IMR-90 (cell line): ENCODE measurements around the gene SRD5A1. TPM values are rescaled to one million over a fixed set of nuclear protein-coding genes. Genes with fewer than 3 reads are reported as not detected.
A peak's percentile ranks its signal among the peaks of the same experiment; 100 is the strongest.

Experiments used
- ATAC-seq: fragments of 200-7000 bp; cut with Tn5 transposase; 2 replicates; pipeline ENCODE4 v1.9.1; 2020; ENCODE audit warnings: low read depth, mild to moderate bottlenecking, moderate library complexity
- BruUV-seq: library from RNA; stranded (reverse); fragments of 400-500 nt; replicated peaks from 2 replicates; lab custom pipeline; 2021; lab: Mats Ljungman, UMichigan
- CTCF ChIA-PET: fragments of 300-600 bp; formaldehyde crosslinking; extraction: SDS; loops from one replicate; lab custom pipeline; 2021; ENCODE audit warnings: antibody characterized with exemption; lab: Yijun Ruan, JAX
- POLR2A ChIA-PET: fragments of 300-600 bp; sonication (Branson Sonifier 250); formaldehyde crosslinking; loops from one replicate; lab custom pipeline; 2022; ENCODE audit warnings: antibody characterized with exemption; ENCODE audit not compliant: unreplicated experiment; lab: Charles Lee
- DNase-seq: peaks from one replicate; pipeline ENCODE4 v3.0.0; 2013
- H2AFZ ChIP-seq: replicated peaks from 2 replicates; pipeline ENCODE3; 2013; ENCODE audit warnings: low read length, mild to moderate bottlenecking; ENCODE audit not compliant: poor library complexity
- H2AK5ac ChIP-seq: 2 replicates; pipeline ENCODE4 v1.6.1; 2013; ENCODE audit warnings: low read depth, low read length, inconsistent platforms
- H2AK9ac ChIP-seq: replicated peaks from 2 replicates; pipeline ENCODE3; 2013; ENCODE audit warnings: mild to moderate bottlenecking, low read depth, low read length, moderate library complexity; ENCODE audit not compliant: poor library complexity
- H2BK120ac ChIP-seq: 2 replicates; pipeline ENCODE4 v1.6.1; 2013; ENCODE audit warnings: low read depth, low read length, inconsistent platforms
- H2BK15ac ChIP-seq: 3 replicates; pipeline ENCODE4 v1.6.1; 2013; ENCODE audit warnings: low read depth, low read length, inconsistent platforms
- H2BK20ac ChIP-seq: 2 replicates; pipeline ENCODE4 v1.6.1; 2013; ENCODE audit warnings: low read depth, mild to moderate bottlenecking, inconsistent platforms, low read length, moderate library complexity
- H2BK5ac ChIP-seq: 2 replicates; pipeline ENCODE4 v1.6.1; 2013; ENCODE audit warnings: mild to moderate bottlenecking, low read depth, low read length, inconsistent platforms; ENCODE audit not compliant: poor library complexity, severe bottlenecking
- H3K14ac ChIP-seq: replicated peaks from 2 replicates; pipeline ENCODE4 v1.6.1; 2013; ENCODE audit warnings: low read depth, low read length, inconsistent platforms
- H3K18ac ChIP-seq: 2 replicates; pipeline ENCODE4 v1.6.1; 2013; ENCODE audit warnings: low read depth, low read length, control low read depth
- H3K23ac ChIP-seq: 2 replicates; pipeline ENCODE4 v1.6.1; 2013; ENCODE audit warnings: low read depth, low read length, inconsistent platforms
- H3K27ac ChIP-seq: 2 replicates; pipeline ENCODE4 v1.5.1; 2013; ENCODE audit warnings: mild to moderate bottlenecking, control low read depth, low read length; ENCODE audit not compliant: insufficient read depth
- H3K27me3 ChIP-seq: 2 replicates; pipeline ENCODE4 v1.6.1; 2013; ENCODE audit warnings: low read length; ENCODE audit not compliant: control insufficient read depth, insufficient read depth
- H3K36me3 ChIP-seq: 2 replicates; pipeline ENCODE4 v1.6.1; 2013; ENCODE audit warnings: low read length, mixed read lengths; ENCODE audit not compliant: control insufficient read depth, insufficient read depth
- H3K4ac ChIP-seq: 2 replicates; pipeline ENCODE4 v1.6.1; 2013; ENCODE audit warnings: low read depth, low read length, inconsistent platforms
- H3K4me1 ChIP-seq: 2 replicates; pipeline ENCODE4 v1.6.1; 2013; ENCODE audit warnings: low read length, mixed read lengths; ENCODE audit not compliant: control insufficient read depth, insufficient read depth
- H3K4me2 ChIP-seq: 2 replicates; pipeline ENCODE4 v1.6.1; 2013; ENCODE audit warnings: low read depth, mild to moderate bottlenecking, control low read depth, low read length, moderate library complexity
- H3K4me3 ChIP-seq: 2 replicates; pipeline ENCODE4 v1.5.1; 2013; ENCODE audit warnings: low read depth, mild to moderate bottlenecking, control low read depth, low read length, moderate library complexity; ENCODE audit not compliant: insufficient read depth
- H3K56ac ChIP-seq: 2 replicates; pipeline ENCODE4 v1.6.1; 2013; ENCODE audit warnings: low read length, inconsistent platforms; ENCODE audit not compliant: insufficient read depth; ENCODE audit errors: extremely low read depth
- H3K79me1 ChIP-seq, 2 experiments: 2 replicates each; pipeline ENCODE4 v1.6.1; 2013; ENCODE audit warnings: low read length in 2 of 2, inconsistent platforms in 1 of 2, low read depth in 1 of 2
- H3K9ac ChIP-seq: 2 replicates; pipeline ENCODE4 v1.6.1; 2013; ENCODE audit warnings: low read depth, low read length, control low read depth
- H3K9me1 ChIP-seq: 2 replicates; pipeline ENCODE4 v1.6.1; 2013; ENCODE audit warnings: low read length, inconsistent platforms; ENCODE audit not compliant: insufficient read depth
- H3K9me3 ChIP-seq: 2 replicates; pipeline ENCODE4 v1.6.1; 2013; ENCODE audit warnings: low read length; ENCODE audit not compliant: control insufficient read depth, insufficient read depth
- H4K20me1 ChIP-seq: 2 replicates; pipeline ENCODE4 v1.6.1; 2013; ENCODE audit warnings: low read length, inconsistent platforms; ENCODE audit not compliant: insufficient read depth
- H4K5ac ChIP-seq: 2 replicates; pipeline ENCODE4 v1.6.1; 2013; ENCODE audit warnings: mild to moderate bottlenecking, low read depth, low read length, control low read depth
- H4K8ac ChIP-seq, 2 experiments: 2 replicates each; pipeline ENCODE4 v1.6.1; 2013; ENCODE audit warnings: low read depth in 2 of 2, low read length in 2 of 2, control low read depth in 1 of 2, inconsistent platforms in 1 of 2
- H4K91ac ChIP-seq: 2 replicates; pipeline ENCODE4 v1.6.1; 2013; ENCODE audit warnings: low read depth, low read length, inconsistent platforms; ENCODE audit not compliant: insufficient read depth
- BHLHE40 ChIP-seq: fragments of 150-350 bp; IDR thresholded peaks from 2 replicates; pipeline ENCODE4 v1.6.1; 2016; ENCODE audit warnings: mild to moderate bottlenecking, low read depth, low read length
- CEBPB ChIP-seq: IDR thresholded peaks from 2 replicates; pipeline ENCODE4 v1.6.1; 2012; ENCODE audit warnings: low read depth, low read length, improper control_type of control experiment
- CHD1 ChIP-seq: IDR thresholded peaks from 2 replicates; pipeline ENCODE4 v1.6.1; 2012; ENCODE audit warnings: low read depth, low read length, improper control_type of control experiment
- FOS ChIP-seq: fragments of 150-350 bp; IDR thresholded peaks from 2 replicates; pipeline ENCODE4 v1.6.1; 2016; ENCODE audit warnings: low read depth, low read length
- MAFK ChIP-seq: IDR thresholded peaks from 2 replicates; pipeline ENCODE4 v1.6.1; 2012; ENCODE audit warnings: low read depth, low read length, improper control_type of control experiment
- MAZ ChIP-seq: IDR thresholded peaks from 2 replicates; pipeline ENCODE4 v1.6.1; 2012; ENCODE audit warnings: low read depth, mild to moderate bottlenecking, low read length, improper control_type of control experiment, moderate library complexity, borderline replicate concordance
- MXI1 ChIP-seq: IDR thresholded peaks from 2 replicates; pipeline ENCODE4 v1.6.1; 2012; ENCODE audit warnings: low read depth, mild to moderate bottlenecking, low read length, moderate library complexity, borderline replicate concordance
- NFE2L2 ChIP-seq: fragments of 150-350 bp; IDR thresholded peaks from 2 replicates; pipeline ENCODE4 v1.6.1; 2016; ENCODE audit warnings: low read depth, mild to moderate bottlenecking, low read length
- POLR2A ChIP-seq: IDR thresholded peaks from 2 replicates; pipeline ENCODE4 v1.6.1; 2012; ENCODE audit warnings: mild to moderate bottlenecking, low read depth, low read length
- RAD21 ChIP-seq: IDR thresholded peaks from 2 replicates; pipeline ENCODE4 v1.6.1; 2012; ENCODE audit warnings: low read length, improper control_type of control experiment
- RCOR1 ChIP-seq: IDR thresholded peaks from 2 replicates; pipeline ENCODE4 v1.6.1; 2012; ENCODE audit warnings: mild to moderate bottlenecking, low read length, improper control_type of control experiment; ENCODE audit not compliant: insufficient replicate concordance
- RFX5 ChIP-seq: IDR thresholded peaks from 2 replicates; pipeline ENCODE4 v1.8.0; 2012; ENCODE audit warnings: low read depth, mild to moderate bottlenecking, low read length, moderate library complexity
- SMC3 ChIP-seq: fragments of 150-350 bp; IDR thresholded peaks from 2 replicates; pipeline ENCODE4 v1.6.1; 2016; ENCODE audit warnings: low read depth, mild to moderate bottlenecking, antibody characterized with exemption, low read length, moderate library complexity
- WGBS, 2 experiments: methylation state at CpG; one replicate each; pipeline versions ENCODE4 v1.1.5 to v1.1.7; 2013; ENCODE audit warnings: missing lambda C conversion rate in 2 of 2; ENCODE audit not compliant: insufficient read length in 1 of 2; ENCODE audit errors: extremely low coverage in 2 of 2; 5-methylcytosine and 5-hydroxymethylcytosine counted together
- dilution Hi-C: fragments of 300-500 bp; cut with HindIII; formaldehyde crosslinking; loops from one replicate; pipeline ENCODE4 v1.14.3; 2018; ENCODE audit warnings: low sequenced_read_pairs; ENCODE audit not compliant: unreplicated experiment
- in situ Hi-C: fragments of 300-500 bp; cut with MboI; formaldehyde crosslinking; loops from 3 replicates; pipeline ENCODE4 v1.14.3; 2019; ENCODE audit warnings: low sequenced_read_pairs, inconsistent platforms, mixed read lengths
- intact Hi-C: fragments of 100-400 bp; cut with micrococcal nuclease; formaldehyde crosslinking; loops from 2 replicates; pipeline ENCODE4 v1.10.0; 2022
- polyA plus RNA-seq, 3 experiments: library from polyadenylated mRNA; depleted of rRNA; stranded (reverse); fragments of >200 nt; gene quantifications; 2 replicates each; pipeline ENCODE4 v1.2.3, GENCODE V29; 2012; ENCODE audit warnings: low replicate concordance in 1 of 3
- total RNA-seq: library from RNA; depleted of rRNA; stranded (reverse); fragments of >200 nt; gene quantifications from 2 replicates; pipeline ENCODE4 v1.2.3, GENCODE V29; 2012
- TF ChIP-seq, protein P1 (sequence below): fragments of 150-350 bp; IDR thresholded peaks from 2 replicates; pipeline ENCODE4 v1.6.1; 2017; ENCODE audit warnings: mild to moderate bottlenecking, antibody characterized with exemption, low read length, low read depth
- TF ChIP-seq, protein P2 (sequence below): fragments of 150-350 bp; IDR thresholded peaks from 2 replicates; pipeline ENCODE4 v1.6.1; 2016; ENCODE audit warnings: low read depth, mild to moderate bottlenecking, low read length, moderate library complexity, borderline replicate concordance
- TF ChIP-seq, protein P3 (sequence below): conservative IDR thresholded peaks from 2 replicates; pipeline ENCODE4 v1.5.1; 2012; ENCODE audit warnings: mild to moderate bottlenecking, low read depth, low read length, improper control_type of control experiment

Gene SRD5A1
- total and polyA plus RNA-seq, 2 of the 4 experiments (the other 2 are of a cell fraction) = 6.3 to 18.2 TPM

DNA sequence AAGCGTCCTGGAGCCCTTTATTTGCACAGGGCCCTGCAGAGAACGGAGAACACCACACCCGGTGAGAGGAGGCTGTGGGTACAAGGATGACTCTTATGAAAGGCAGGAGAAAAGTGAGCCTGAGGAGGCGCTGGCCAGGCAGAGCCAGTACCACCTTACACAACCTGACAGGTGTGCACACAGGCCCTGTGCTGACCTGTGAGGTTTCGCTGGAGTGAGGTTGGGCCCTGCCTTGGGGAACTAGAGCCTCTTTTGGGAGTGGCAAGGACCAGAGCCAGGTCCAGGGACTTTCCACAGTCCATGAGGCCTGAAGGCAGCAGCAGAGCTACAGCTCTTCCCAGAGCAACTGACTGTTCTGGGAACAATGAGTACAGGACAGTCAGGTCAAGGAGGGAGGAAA, 3.1 kb downstream of the SRD5A1 start:
- DNase-seq (no peak), ATAC-seq (no peak)
- BruUV-seq = no TSS peak
- H3K27ac ChIP-seq = peak overlapping the region; percentile 26; the same call in 1 of the 2 replicates
- WGBS, 2 experiments = no CpG with 5 or more reads among the region's 5 CpGs
- dilution Hi-C loops = no loop called here
- no peaks in the 10 kb centered on the region for H3K9me3 ChIP-seq
- H2AFZ ChIP-seq = no peak overlapping the region
- no peak overlapping the region; the same call in 1 of the 2 replicates for H3K4me2 ChIP-seq
- no peak overlapping the region for H3K14ac ChIP-seq
- H3K79me1 ChIP-seq = peaks cover 29 to 67% of the 10 kb centered on the region in 2 experiments
- no peak overlapping the region for H2AK9ac ChIP-seq
- no peak for TF ChIP-seq CHD1
- TF ChIP-seq, protein P1, sequence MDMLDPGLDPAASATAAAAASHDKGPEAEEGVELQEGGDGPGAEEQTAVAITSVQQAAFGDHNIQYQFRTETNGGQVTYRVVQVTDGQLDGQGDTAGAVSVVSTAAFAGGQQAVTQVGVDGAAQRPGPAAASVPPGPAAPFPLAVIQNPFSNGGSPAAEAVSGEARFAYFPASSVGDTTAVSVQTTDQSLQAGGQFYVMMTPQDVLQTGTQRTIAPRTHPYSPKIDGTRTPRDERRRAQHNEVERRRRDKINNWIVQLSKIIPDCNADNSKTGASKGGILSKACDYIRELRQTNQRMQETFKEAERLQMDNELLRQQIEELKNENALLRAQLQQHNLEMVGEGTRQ = no peak
- no peak for TF ChIP-seq RAD21
- TF ChIP-seq RFX5 = no peak
- TF ChIP-seq MAZ = no peak
- TF ChIP-seq FOS = no peak
- TF ChIP-seq, protein P2, sequence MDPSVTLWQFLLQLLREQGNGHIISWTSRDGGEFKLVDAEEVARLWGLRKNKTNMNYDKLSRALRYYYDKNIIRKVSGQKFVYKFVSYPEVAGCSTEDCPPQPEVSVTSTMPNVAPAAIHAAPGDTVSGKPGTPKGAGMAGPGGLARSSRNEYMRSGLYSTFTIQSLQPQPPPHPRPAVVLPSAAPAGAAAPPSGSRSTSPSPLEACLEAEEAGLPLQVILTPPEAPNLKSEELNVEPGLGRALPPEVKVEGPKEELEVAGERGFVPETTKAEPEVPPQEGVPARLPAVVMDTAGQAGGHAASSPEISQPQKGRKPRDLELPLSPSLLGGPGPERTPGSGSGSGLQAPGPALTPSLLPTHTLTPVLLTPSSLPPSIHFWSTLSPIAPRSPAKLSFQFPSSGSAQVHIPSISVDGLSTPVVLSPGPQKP = no peak
- no peak for TF ChIP-seq SMC3
- TF ChIP-seq, protein P3, sequence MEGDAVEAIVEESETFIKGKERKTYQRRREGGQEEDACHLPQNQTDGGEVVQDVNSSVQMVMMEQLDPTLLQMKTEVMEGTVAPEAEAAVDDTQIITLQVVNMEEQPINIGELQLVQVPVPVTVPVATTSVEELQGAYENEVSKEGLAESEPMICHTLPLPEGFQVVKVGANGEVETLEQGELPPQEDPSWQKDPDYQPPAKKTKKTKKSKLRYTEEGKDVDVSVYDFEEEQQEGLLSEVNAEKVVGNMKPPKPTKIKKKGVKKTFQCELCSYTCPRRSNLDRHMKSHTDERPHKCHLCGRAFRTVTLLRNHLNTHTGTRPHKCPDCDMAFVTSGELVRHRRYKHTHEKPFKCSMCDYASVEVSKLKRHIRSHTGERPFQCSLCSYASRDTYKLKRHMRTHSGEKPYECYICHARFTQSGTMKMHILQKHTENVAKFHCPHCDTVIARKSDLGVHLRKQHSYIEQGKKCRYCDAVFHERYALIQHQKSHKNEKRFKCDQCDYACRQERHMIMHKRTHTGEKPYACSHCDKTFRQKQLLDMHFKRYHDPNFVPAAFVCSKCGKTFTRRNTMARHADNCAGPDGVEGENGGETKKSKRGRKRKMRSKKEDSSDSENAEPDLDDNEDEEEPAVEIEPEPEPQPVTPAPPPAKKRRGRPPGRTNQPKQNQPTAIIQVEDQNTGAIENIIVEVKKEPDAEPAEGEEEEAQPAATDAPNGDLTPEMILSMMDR = no peak
- no peak for TF ChIP-seq BHLHE40
- TF ChIP-seq MXI1 = no peak
- no peak for TF ChIP-seq MAFK
- TF ChIP-seq RCOR1 = no peak
- no peak for TF ChIP-seq CEBPB
- TF ChIP-seq POLR2A = no peak
- TF ChIP-seq NFE2L2 = no peak
- POLR2A ChIA-PET = no interaction called here
- intact Hi-C loops = no loop called here
- no peak overlapping the region for H3K18ac ChIP-seq
- H4K8ac ChIP-seq = no peak overlapping the region
- in situ Hi-C loops = no loop called here
- no peak overlapping the region for H2BK5ac ChIP-seq
- no peaks in the 10 kb centered on the region for H3K27me3 ChIP-seq
- H3K4ac ChIP-seq = no peak overlapping the region; the same call in 1 of the 2 replicates
- H2AK5ac ChIP-seq = peak overlapping the region; percentile 18; the same call in 1 of the 2 replicates
- peaks cover 11% of the 10 kb centered on the region for H3K4me1 ChIP-seq
- peaks cover 16% of the 10 kb centered on the region for H3K9me1 ChIP-seq
- H2BK15ac ChIP-seq = no peak overlapping the region
- H2BK20ac ChIP-seq = no peak overlapping the region; the same call in 1 of the 2 replicates
- H4K20me1 ChIP-seq = peaks cover 46% of the 10 kb centered on the region
- H3K36me3 ChIP-seq = peaks cover 2% of the 10 kb centered on the region
- H4K91ac ChIP-seq = no peak overlapping the region
- H4K5ac ChIP-seq = no peak overlapping the region
- H2BK120ac ChIP-seq = 0 out of 2 replicates have a peak overlapping the region, but pooled peaks have one; percentile 21
- CTCF ChIA-PET = interaction anchor here (1.3 kb wide), 1 partner anchor 109 kb away, joined by 8 read pairs; no protein-coding TSS in a partner anchor
- no peak overlapping the region; the same call in 1 of the 2 replicates for H3K56ac ChIP-seq
- H3K9ac ChIP-seq = no peak overlapping the region
- H3K23ac ChIP-seq = no peak overlapping the region; the same call in 1 of the 2 replicates
- no peak overlapping the region for H3K4me3 ChIP-seq
